GM18909 (cell line): ENCODE results near the gene PACS2.
"Not testable (repeated sequence)": the region's sequence is repeated elsewhere in the genome, so short reads cannot be mapped to it uniquely, and the experiment has no call there.

ENCODE experiments used
- ATAC-seq: cut with Tn5 transposase; IDR thresholded peaks from one replicate; pipeline ENCODE4 v1.9.1; 2021; ENCODE audit warnings: mild to moderate bottlenecking; ENCODE audit not compliant: unreplicated experiment, poor library complexity

The PACS2 gene

GRCh38 chr14:105347587-105347968 is 33.0 kb downstream of the PACS2 start:
- ATAC-seq = no peak

GRCh38 chr14:105348169-105348944 is 33.8 kb downstream of the PACS2 start:
- no peak for ATAC-seq

- ATAC-seq = no peak
These were observed 34.6 kb downstream of the PACS2 start for GRCh38 chr14:105348945-105349699.

GRCh38 chr14:105349992-105350391 is 35.4 kb downstream of the PACS2 start:
- no peak for ATAC-seq

- no peak for ATAC-seq
These were observed 36.1 kb downstream of the PACS2 start for GRCh38 chr14:105350450-105351244.

GRCh38 chr14:105351410-105351809 is 36.9 kb downstream of the PACS2 start:
- no peak for ATAC-seq

GRCh38 chr14:105351920-105352851 is 37.6 kb downstream of the PACS2 start:
- ATAC-seq = no peak

GRCh38 chr14:105353136-105353535 is 38.6 kb downstream of the PACS2 start:
- ATAC-seq = no peak

- ATAC-seq = no peak
These were observed 40.0 kb downstream of the PACS2 start for GRCh38 chr14:105354541-105354940.

- ATAC-seq = no peak
These were observed 40.6 kb downstream of the PACS2 start for GRCh38 chr14:105355049-105355575.

- no peak for ATAC-seq
These were observed 41.5 kb downstream of the PACS2 start for GRCh38 chr14:105355850-105356604.

- no peak for ATAC-seq
These were observed 42.4 kb downstream of the PACS2 start for GRCh38 chr14:105356927-105357326.

GRCh38 chr14:105357626-105358025 is 43.1 kb downstream of the PACS2 start:
- ATAC-seq = no peak

- ATAC-seq = no peak
These were observed 43.7 kb downstream of the PACS2 start for GRCh38 chr14:105358140-105358846.

GRCh38 chr14:105358943-105359342 is 44.4 kb downstream of the PACS2 start:
- ATAC-seq = no peak

GRCh38 chr14:105361412-105361811 is 46.9 kb downstream of the PACS2 start:
- not testable (repeated sequence) for ATAC-seq

GRCh38 chr14:105363847-105364708 is 49.5 kb downstream of the PACS2 start:
- ATAC-seq = no peak
